NCI-H446 (cell line): Measurements from ENCODE around the gene SLC35G4.
"Not testable (repeated sequence)": the region's sequence is repeated elsewhere in the genome, so short reads cannot be mapped to it uniquely, and the experiment has no call there.

Source experiments
- DNase-seq, 2 experiments: peaks; one replicate each; lab custom pipeline; 2025; lab: John Stamatoyannopoulos, UW

SLC35G4 gene

GRCh38 chr18:11609488-11609887 is at the start of gene SLC35G4:
Gene SLC35G4, plus strand, starts transcription at chr18:11609596. Its CDS starts 0 bp downstream, at chr18:11609596.
- not testable (repeated sequence) for DNase-seq

GRCh38 chr18:11561293-11561692 is 48.1 kb upstream of the SLC35G4 start:
- no peak for DNase-seq

GRCh38 chr18:11565716-11566115 is 43.7 kb upstream of the SLC35G4 start:
- no peak for DNase-seq

GRCh38 chr18:11566236-11566965 is 43.0 kb upstream of the SLC35G4 start:
- no peak for DNase-seq

GRCh38 chr18:11567396-11567795 is 42.0 kb upstream of the SLC35G4 start:
- DNase-seq = peak in 1 of 2 experiments; percentile 1

- no peak for DNase-seq
Measured at GRCh38 chr18:11570073-11570588, 39.3 kb upstream of the SLC35G4 start.

- DNase-seq = no peak
Measured at GRCh38 chr18:11570769-11571412, 38.5 kb upstream of the SLC35G4 start.

- DNase-seq = no peak
Measured at GRCh38 chr18:11572201-11572600, 37.2 kb upstream of the SLC35G4 start.

- no peak for DNase-seq
Measured at GRCh38 chr18:11574545-11574944, 34.9 kb upstream of the SLC35G4 start.

- no peak for DNase-seq
Measured at GRCh38 chr18:11577271-11578112, 31.9 kb upstream of the SLC35G4 start.

- DNase-seq = no peak
Measured at GRCh38 chr18:11578799-11579198, 30.6 kb upstream of the SLC35G4 start.

- DNase-seq = no peak
Measured at GRCh38 chr18:11579916-11580315, 29.5 kb upstream of the SLC35G4 start.

- DNase-seq = no peak
Measured at GRCh38 chr18:11581286-11581685, 28.1 kb upstream of the SLC35G4 start.

- DNase-seq = no peak
Measured at GRCh38 chr18:11585596-11585995, 23.8 kb upstream of the SLC35G4 start.

GRCh38 chr18:11586896-11587295 is 22.5 kb upstream of the SLC35G4 start:
- DNase-seq = no peak

- DNase-seq = no peak
Measured at GRCh38 chr18:11587432-11587831, 22.0 kb upstream of the SLC35G4 start.

- DNase-seq = no peak
Measured at GRCh38 chr18:11587846-11588245, 21.6 kb upstream of the SLC35G4 start.

GRCh38 chr18:11591957-11592356 is 17.4 kb upstream of the SLC35G4 start:
- DNase-seq = no peak

GRCh38 chr18:11600321-11600720 is 9.1 kb upstream of the SLC35G4 start:
- no peak for DNase-seq

GRCh38 chr18:11607906-11608305 is 1.5 kb upstream of the SLC35G4 start:
- DNase-seq = no peak

GRCh38 chr18:11608618-11609017 is 778 bp upstream of the SLC35G4 start:
- DNase-seq = not testable (repeated sequence)

GRCh38 chr18:11613073-11613472 is 3.7 kb downstream of the SLC35G4 start:
- DNase-seq = not testable (repeated sequence)
